Parathyroid adenoma (tissue), 2 donors: ENCODE data around the gene A1CF.

ENCODE experiments used
- H2AFZ ChIP-seq: fragments of 300-600 bp; sonication (generic); one replicate; pipeline ENCODE4 v1.7.0; 2017; ENCODE audit warnings: antibody characterized with exemption, mild to moderate bottlenecking
- H3K27ac ChIP-seq: fragments of 300-600 bp; sonication (generic); one replicate; pipeline ENCODE4 v1.7.0; 2017
- H3K27me3 ChIP-seq: fragments of 300-600 bp; sonication (generic); one replicate; pipeline ENCODE4 v1.7.0; 2017; ENCODE audit warnings: low read length; ENCODE audit not compliant: control insufficient read depth, insufficient read depth
- H3K36me3 ChIP-seq: fragments of 300-600 bp; sonication (generic); one replicate; pipeline ENCODE4 v1.7.0; 2017; ENCODE audit warnings: low read length; ENCODE audit not compliant: control insufficient read depth, insufficient read depth
- H3K4me1 ChIP-seq: fragments of 300-600 bp; sonication (generic); one replicate; pipeline ENCODE4 v1.7.0; 2017; ENCODE audit warnings: control low read depth
- H3K4me2 ChIP-seq: fragments of 300-600 bp; sonication (generic); one replicate; pipeline ENCODE4 v1.7.0; 2017; ENCODE audit warnings: low read length
- H3K4me3 ChIP-seq: fragments of 300-600 bp; sonication (generic); one replicate; pipeline ENCODE4 v1.7.0; 2017; ENCODE audit warnings: low read depth, low read length
- H3K79me2 ChIP-seq: fragments of 300-600 bp; sonication (generic); one replicate; pipeline ENCODE4 v1.7.0; 2017; ENCODE audit warnings: control low read depth
- H3K9ac ChIP-seq: fragments of 300-600 bp; sonication (generic); one replicate; pipeline ENCODE4 v1.7.0; 2017; ENCODE audit warnings: mild to moderate bottlenecking
- H3K9me3 ChIP-seq: fragments of 300-600 bp; sonication (generic); one replicate; pipeline ENCODE4 v1.7.0; 2017; ENCODE audit warnings: low read length; ENCODE audit not compliant: control insufficient read depth
- CTCF ChIP-seq: fragments of 300-600 bp; sonication (generic); IDR thresholded peaks from one replicate; pipeline ENCODE4 v1.7.0; 2017; ENCODE audit warnings: antibody characterized with exemption, mild to moderate bottlenecking
- donor health status: primary hyperparathyroidism.

The A1CF gene

GRCh38 chr10:50805981-50806622 lies 79.3 kb downstream of the A1CF start:
- H3K9me3 ChIP-seq = no peaks in the 10 kb centered on the region
- H3K4me2 ChIP-seq = no peak overlapping the region
- no peak overlapping the region for H3K9ac ChIP-seq
- H3K27me3 ChIP-seq = no peaks in the 10 kb centered on the region
- no peaks in the 10 kb centered on the region for H3K79me2 ChIP-seq
- no peaks in the 10 kb centered on the region for H3K36me3 ChIP-seq
- H3K27ac ChIP-seq = no peak overlapping the region
- no peak for TF ChIP-seq CTCF
- H3K4me3 ChIP-seq = no peak overlapping the region
- no peaks in the 10 kb centered on the region for H3K4me1 ChIP-seq
- H2AFZ ChIP-seq = no peak overlapping the region

GRCh38 chr10:50799595-50799994 lies 85.8 kb downstream of the A1CF start:
- H3K9me3 ChIP-seq = no peaks in the 10 kb centered on the region
- H3K9ac ChIP-seq = no peak overlapping the region
- no peak overlapping the region for H3K27ac ChIP-seq
- no peak overlapping the region for H3K4me2 ChIP-seq
- no peaks in the 10 kb centered on the region for H3K4me1 ChIP-seq
- H2AFZ ChIP-seq = no peak overlapping the region
- no peak for TF ChIP-seq CTCF
- no peaks in the 10 kb centered on the region for H3K79me2 ChIP-seq
- H3K27me3 ChIP-seq = no peaks in the 10 kb centered on the region
- H3K4me3 ChIP-seq = no peak overlapping the region
- no peaks in the 10 kb centered on the region for H3K36me3 ChIP-seq

- Histone ChIP-seq H3K27ac (no peak overlapping the region), H3K9ac (no peak overlapping the region), H3K79me2 (no peaks in the 10 kb centered on the region), H3K4me2 (no peak overlapping the region), H3K36me3 (no peaks in the 10 kb centered on the region), H3K27me3 (no peaks in the 10 kb centered on the region), H3K4me1 (no peaks in the 10 kb centered on the region), H2AFZ (no peak overlapping the region), H3K4me3 (no peak overlapping the region), H3K9me3 (no peaks in the 10 kb centered on the region)
- TF ChIP-seq CTCF = no peak
Observed at GRCh38 chr10:50798297-50798696, 87.1 kb downstream of the A1CF start.

GRCh38 chr10:50796693-50797092 lies 88.7 kb downstream of the A1CF start:
- H3K4me2 ChIP-seq = no peak overlapping the region
- H3K4me1 ChIP-seq = no peaks in the 10 kb centered on the region
- no peaks in the 10 kb centered on the region for H3K79me2 ChIP-seq
- H2AFZ ChIP-seq = no peak overlapping the region
- H3K27me3 ChIP-seq = no peaks in the 10 kb centered on the region
- no peaks in the 10 kb centered on the region for H3K9me3 ChIP-seq
- H3K36me3 ChIP-seq = no peaks in the 10 kb centered on the region
- no peak overlapping the region for H3K27ac ChIP-seq
- H3K9ac ChIP-seq = no peak overlapping the region
- TF ChIP-seq CTCF = no peak
- H3K4me3 ChIP-seq = no peak overlapping the region

GRCh38 chr10:50794490-50794889 lies 90.9 kb downstream of the A1CF start:
- TF ChIP-seq CTCF = no peak
- H3K9ac ChIP-seq = no peak overlapping the region
- H3K27ac ChIP-seq = no peak overlapping the region

More at GRCh38 chr10:50794490-50794889, 90.9 kb downstream of the A1CF start:
- Histone ChIP-seq H3K79me2 (no peaks in the 10 kb centered on the region), H3K9me3 (no peaks in the 10 kb centered on the region), H3K36me3 (no peaks in the 10 kb centered on the region), H3K4me3 (no peak overlapping the region), H3K27me3 (no peaks in the 10 kb centered on the region), H3K4me2 (no peak overlapping the region), H2AFZ (no peak overlapping the region), H3K4me1 (no peaks in the 10 kb centered on the region)
